Stimulated activated CD4-positive, alpha-beta T cell treated with anti-CD3 and anti-CD28 coated beads, Interleukin-4, amount 100 ng/mL, for 24 hours (primary cell): ENCODE data around the gene BLOC1S1.
"Not testable (repeated sequence)": the region's sequence is repeated elsewhere in the genome, so short reads cannot be mapped to it uniquely, and the experiment has no call there.

Experiments
- DNase-seq: peaks from one replicate; pipeline ENCODE4 v3.0.0-alpha.2; 2020

The BLOC1S1 gene

DNA sequence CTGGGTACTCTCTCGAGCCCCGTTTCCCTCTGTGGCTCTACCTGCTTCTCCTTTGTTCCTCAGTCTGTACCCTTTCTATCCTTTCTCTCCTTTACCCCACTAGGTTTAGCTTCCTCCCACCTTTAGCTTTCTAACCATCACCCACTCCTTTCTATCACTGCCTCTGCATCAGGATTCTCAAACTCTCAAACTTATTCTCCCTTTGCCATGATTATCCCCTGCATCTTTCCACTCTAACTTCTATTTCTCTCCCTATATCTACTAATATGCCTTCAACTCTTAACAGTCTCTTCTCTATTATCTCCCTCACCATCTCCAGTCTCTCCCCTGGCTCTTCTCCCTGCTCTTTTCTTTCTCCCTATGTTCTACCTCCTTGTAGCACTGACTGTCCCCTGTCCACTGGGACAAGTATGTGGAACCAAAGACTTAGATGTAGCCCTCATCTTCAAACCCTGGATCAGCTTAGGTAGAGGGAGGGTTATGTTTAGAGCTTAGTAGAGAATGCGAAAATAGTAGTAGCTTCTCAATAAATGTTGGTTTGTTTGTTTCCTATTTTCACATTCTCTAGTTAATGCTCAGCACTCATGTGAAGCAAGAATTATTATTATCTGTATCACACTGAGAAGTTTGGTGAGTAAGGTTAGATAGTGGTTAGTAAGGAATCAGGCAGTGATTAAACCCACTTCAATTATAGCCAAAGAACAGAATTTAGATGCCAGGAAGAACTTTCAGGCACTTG lies 30.5 kb downstream of the BLOC1S1 start:
- no peak for DNase-seq

DNA sequence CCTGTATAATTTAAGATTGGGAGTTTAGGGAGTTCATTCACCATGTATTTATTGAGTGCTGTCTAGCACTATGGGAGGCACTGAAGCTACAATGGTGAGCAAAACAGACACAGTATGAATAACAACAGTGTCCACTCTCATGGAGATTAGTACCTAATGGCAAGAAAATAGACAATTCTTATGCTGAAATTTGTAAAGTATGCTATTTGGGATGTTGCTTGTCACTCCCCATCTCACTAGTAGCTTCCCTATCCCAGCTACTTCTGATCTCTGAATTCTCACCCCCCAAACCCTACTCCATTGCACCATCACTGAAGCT lies 31.0 kb downstream of the BLOC1S1 start:
- DNase-seq = no peak

DNA sequence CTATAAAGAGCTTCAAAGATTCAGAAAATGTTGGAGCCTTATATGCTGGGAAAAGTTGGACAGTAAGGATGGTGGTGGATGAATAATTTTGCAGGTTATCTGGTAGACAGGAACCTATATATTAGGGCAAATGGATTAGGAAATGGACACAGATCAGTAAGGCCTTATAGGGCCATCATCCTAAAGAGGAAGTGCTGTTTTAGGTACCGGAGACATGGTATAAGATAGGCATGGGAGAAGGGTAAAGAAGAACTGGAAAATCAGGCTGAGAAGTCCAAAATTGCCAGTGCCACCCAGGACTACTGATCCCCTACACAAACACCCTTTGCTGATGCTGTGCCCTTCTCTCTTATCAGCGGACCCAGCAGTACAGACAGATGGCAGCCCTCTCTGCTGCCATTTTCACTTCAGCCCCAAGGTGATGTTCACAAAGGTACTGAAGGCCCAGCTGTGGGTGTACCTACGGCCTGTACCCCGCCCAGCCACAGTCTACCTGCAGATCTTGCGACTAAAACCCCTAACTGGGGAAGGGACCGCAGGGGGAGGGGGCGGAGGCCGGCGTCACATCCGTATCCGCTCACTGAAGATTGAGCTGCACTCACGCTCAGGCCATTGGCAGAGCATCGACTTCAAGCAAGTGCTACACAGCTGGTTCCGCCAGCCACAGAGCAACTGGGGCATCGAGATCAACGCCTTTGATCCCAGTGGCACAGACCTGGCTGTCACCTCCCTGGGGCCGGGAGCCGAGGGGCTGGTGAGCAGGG lies 32.6 kb downstream of the BLOC1S1 start:
- no peak for DNase-seq

DNA sequence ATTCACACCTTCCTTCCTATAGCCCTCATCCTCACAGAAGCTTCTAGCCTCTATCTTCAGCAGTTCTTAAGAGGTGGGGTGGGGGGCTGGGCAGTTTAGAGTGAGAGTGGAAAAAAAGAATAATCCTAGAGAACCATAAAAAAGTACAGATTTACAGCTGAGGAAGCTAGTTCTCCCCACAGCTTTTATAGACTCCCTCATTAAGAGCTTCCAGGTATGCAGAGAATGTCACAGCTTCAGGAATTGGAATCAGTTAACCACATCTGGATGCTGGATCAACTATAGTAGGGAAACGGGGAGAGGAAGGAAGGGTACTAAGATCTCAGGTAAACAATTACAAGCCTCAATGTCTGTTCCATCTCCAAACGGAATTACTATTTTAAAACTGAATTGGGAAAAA lies 39.4 kb downstream of the BLOC1S1 start:
- DNase-seq = no peak

DNA sequence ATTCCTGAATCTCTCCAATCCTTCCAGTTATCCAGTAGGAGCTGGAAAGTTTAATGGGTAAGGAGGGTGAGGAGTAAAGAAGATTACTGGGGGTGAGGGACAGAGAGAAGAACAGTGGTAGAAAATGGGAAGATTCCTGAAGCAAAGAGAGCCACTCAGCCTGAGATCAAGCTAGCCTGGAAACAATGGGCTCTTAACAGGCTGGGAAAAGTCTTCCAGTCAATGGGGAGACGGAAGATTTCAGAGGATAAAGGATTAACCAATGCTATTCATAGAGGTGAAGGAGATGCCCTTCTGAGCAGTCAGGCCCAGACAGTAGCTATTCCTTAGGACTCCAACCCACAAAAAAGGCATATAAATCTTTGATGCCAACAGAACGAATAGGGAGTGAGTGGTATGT lies 41.9 kb downstream of the BLOC1S1 start:
- no peak for DNase-seq

DNA sequence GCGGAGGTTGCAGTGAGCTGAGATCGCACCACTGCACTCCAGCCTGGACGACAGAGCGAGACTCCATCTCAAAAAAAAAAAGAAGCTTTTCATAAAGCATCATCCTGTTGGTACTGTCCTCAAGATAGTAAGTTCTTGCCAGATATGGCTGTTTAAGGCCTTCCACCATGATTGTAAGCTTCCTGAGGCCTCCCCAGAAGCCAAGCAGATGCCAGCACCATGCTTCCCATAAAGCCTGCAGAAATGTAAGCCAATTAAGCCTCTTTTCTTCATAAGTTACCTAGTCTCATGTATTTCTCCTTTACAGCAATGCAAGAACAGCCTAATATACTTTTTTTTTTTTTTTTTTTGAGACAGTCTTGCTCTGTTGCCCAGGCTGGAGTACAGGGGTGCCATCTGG lies 42.7 kb downstream of the BLOC1S1 start:
- not testable (repeated sequence) for DNase-seq

DNA sequence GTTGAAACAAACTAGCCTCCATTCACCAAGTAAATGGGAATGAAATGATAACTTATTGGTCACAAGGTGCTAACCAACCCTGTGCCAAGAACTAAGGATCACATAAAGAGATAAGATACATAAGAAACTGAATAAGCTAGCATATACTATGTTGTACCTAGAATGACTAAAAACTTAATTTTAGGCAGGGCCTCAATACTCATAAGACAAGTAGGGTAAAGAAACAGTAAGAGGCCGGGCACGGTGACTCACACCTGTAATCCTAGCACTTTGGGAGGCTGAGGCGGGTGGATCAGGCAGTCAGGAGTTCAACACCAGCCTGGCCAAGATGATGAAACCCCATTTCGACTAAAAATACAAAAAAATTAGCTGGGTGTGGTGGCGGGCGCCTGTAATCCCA lies 44.8 kb downstream of the BLOC1S1 start:
- peak; percentile 48 for DNase-seq

DNA sequence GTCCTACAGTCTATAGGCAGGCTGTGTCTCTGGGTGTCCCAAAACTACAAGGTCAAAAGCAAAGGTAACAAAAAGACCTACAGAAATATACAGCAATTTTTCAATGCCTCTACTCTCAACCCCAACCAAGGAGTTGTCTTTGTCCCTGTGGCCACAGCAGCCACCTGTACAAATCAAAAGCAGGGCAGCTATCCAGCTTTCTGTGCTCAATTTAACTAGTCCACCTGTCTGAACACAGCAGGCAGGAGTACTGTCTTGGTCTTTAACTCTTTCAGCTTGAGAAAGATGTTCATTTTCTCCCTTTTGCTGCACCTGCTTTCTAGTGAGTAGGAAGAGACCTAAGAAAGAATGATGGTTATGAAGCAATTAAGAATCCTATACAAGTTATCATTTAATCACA lies 46.8 kb downstream of the BLOC1S1 start:
- DNase-seq = no peak

DNA sequence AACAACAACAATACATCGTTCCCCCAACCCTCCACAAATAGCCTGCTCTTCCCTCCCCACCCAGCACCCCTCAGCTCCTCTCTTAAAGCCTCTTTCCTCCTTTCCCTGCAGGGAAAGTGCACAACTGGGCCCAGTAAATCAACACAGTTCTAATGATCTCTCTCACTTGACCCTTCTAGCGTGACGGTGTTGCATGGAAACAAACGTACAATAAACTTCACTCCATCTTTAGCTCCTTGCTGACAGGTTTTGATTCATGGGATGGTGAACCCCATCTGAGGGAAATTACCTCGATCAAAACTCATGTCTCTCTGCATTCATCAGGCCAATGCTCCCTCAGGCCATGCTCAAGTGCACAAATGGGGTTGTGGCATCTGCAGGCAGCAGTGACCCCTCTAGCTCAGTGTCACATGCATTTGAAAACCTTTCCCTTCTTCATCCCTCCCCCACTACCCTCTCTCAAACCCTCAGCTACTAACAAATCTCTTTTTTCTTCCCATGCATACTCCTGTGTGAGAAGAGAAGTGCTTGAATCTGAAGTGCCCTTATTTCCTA lies 50.0 kb downstream of the BLOC1S1 start:
- no peak for DNase-seq

DNA sequence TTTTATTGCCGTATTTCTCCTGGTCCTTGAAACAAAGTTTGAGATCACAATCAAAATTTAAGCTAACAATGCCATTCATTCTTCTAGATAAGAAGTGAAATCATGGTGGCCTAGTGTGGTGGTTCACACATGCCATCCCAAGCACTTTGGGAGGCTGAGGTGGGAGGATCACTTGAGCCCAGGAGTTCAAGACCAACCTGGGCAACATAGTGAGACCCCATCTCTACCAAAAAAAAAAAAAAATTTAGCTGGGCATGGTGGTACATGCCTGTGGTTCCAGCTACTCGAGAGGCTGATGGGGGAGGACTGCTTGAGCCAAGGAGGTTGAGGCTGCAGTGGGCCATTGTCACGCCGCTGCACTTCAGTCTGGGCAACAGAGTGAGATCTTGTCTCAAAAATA lies 51.3 kb downstream of the BLOC1S1 start:
- no peak for DNase-seq
